ENCODE results near the gene CREB5.

Gene CREB5

GRCh38 chr7:28695300-28696295 lies 283.3 kb downstream of the CREB5 start:
- no peak for DNase-seq

- no peak for DNase-seq
These were observed 285.7 kb downstream of the CREB5 start for GRCh38 chr7:28697913-28698563.

GRCh38 chr7:28698840-28699239 lies 286.5 kb downstream of the CREB5 start:
- no peak for DNase-seq

GRCh38 chr7:28700096-28700495 lies 287.8 kb downstream of the CREB5 start:
- no peak for DNase-seq

- no peak for DNase-seq
These were observed 288.5 kb downstream of the CREB5 start for GRCh38 chr7:28700790-28701203.

GRCh38 chr7:28701731-28702130 lies 289.4 kb downstream of the CREB5 start:
- DNase-seq: no peak

- DNase-seq: no peak
These were observed 289.9 kb downstream of the CREB5 start for GRCh38 chr7:28702171-28702570.

- DNase-seq: no peak
These were observed 290.9 kb downstream of the CREB5 start for GRCh38 chr7:28703037-28703765.

- no peak for DNase-seq
These were observed 292.4 kb downstream of the CREB5 start for GRCh38 chr7:28704706-28705105.

GRCh38 chr7:28705350-28705749 lies 293.0 kb downstream of the CREB5 start:
- DNase-seq: no peak

GRCh38 chr7:28706584-28706983 lies 294.3 kb downstream of the CREB5 start:
- no peak for DNase-seq

GRCh38 chr7:28707291-28707690 lies 295.0 kb downstream of the CREB5 start:
- no peak for DNase-seq

- no peak for DNase-seq
These were observed 296.0 kb downstream of the CREB5 start for GRCh38 chr7:28708033-28708951.

GRCh38 chr7:28709748-28710147 lies 297.4 kb downstream of the CREB5 start:
- DNase-seq: no peak

- DNase-seq: no peak
These were observed 298.8 kb downstream of the CREB5 start for GRCh38 chr7:28711114-28711513.

- no peak for DNase-seq
These were observed 302.3 kb downstream of the CREB5 start for GRCh38 chr7:28714459-28715120.

GRCh38 chr7:28717445-28718054 lies 305.2 kb downstream of the CREB5 start:
- no peak for DNase-seq

GRCh38 chr7:28718055-28718481 lies 305.8 kb downstream of the CREB5 start:
- no peak for DNase-seq

- DNase-seq: no peak
These were observed 306.2 kb downstream of the CREB5 start for GRCh38 chr7:28718545-28718944.

- DNase-seq: no peak
These were observed 310.4 kb downstream of the CREB5 start for GRCh38 chr7:28722684-28723083.

- DNase-seq: no peak
These were observed 311.0 kb downstream of the CREB5 start for GRCh38 chr7:28723336-28723735.

Data from activated gamma-delta T cell treated with Interleukin-2 at 50 U/mL for 16 hours (primary cell).